Measurements from ENCODE around the gene RIMBP2. TPM values are rescaled to one million over a fixed set of nuclear protein-coding genes. Genes with fewer than 3 reads are reported as not detected.

Gene RIMBP2
- polyA plus RNA-seq, 1 of the 3 experiments (the other 2 are of a cell fraction): 0.90 TPM

- no peaks in the 10 kb centered on the region for H3K27me3 ChIP-seq (ENCODE audit: insufficient read depth)
Measured at GRCh38 chr12:130372936-130373335, 343.2 kb downstream of the RIMBP2 start.

More at GRCh38 chr12:130372936-130373335, 343.2 kb downstream of the RIMBP2 start:
- no peaks in the 10 kb centered on the region for H3F3A ChIP-seq (replicated peaks; ENCODE audit: insufficient read depth)
- POLR2A ChIA-PET: no interaction called here
- no peaks in the 10 kb centered on the region for H3K36me3 ChIP-seq (replicated peaks in 1 of 2; ENCODE audit: control insufficient read depth in 1 of 2, insufficient read depth in 2 of 2, low read length in 1 of 2)
- WGBS (ENCODE audit: low lambda C conversion rate): 32% methylated on average over 4 of the region's 4 CpGs
- H3K4me3 ChIP-seq (ENCODE audit: low read depth in 2 of 2, low read length in 1 of 2): no peak overlapping the region
- H3K79me2 ChIP-seq (ENCODE audit: insufficient read depth): no peaks in the 10 kb centered on the region
- DNase-seq: no peak
- H3K9me3 ChIP-seq: 0 out of 2 replicates have a peak, but pooled peaks cover 3% of the 10 kb centered on the region
- CTCF ChIA-PET: interaction anchor here (1.0 to 1.6 kb wide), 6 partner anchors 10 to 375 kb away, joined by 3 to 7 read pairs (median 4); no protein-coding TSS in a partner anchor
- H2AFZ ChIP-seq (ENCODE audit: low read depth): no peak overlapping the region
- no peaks in the 10 kb centered on the region for H3K9me2 ChIP-seq
- H3K9ac ChIP-seq: no peak overlapping the region
- no peak overlapping the region for H3K27ac ChIP-seq (ENCODE audit: low read depth in 2 of 2, low read length in 1 of 2)
- H3K4me2 ChIP-seq: no peak overlapping the region
- TF ChIP-seq POLR2AphosphoS5 (IDR thresholded peaks at IDR 0.05; ENCODE audit: low read depth, low read length) (no peak), MAX (IDR thresholded peaks at IDR 0.05; ENCODE audit: low read depth) (no peak), ELF1 (IDR thresholded peaks at IDR 0.05) (no peak), JUND (IDR thresholded peaks at IDR 0.05) (no peak), PBX3 (IDR thresholded peaks at IDR 0.05) (no peak), TAF1 (IDR thresholded peaks at IDR 0.05; ENCODE audit: borderline replicate concordance, low read depth, low read length) (no peak), USF2 (IDR thresholded peaks at IDR 0.05; ENCODE audit: borderline replicate concordance, low read depth, low read length) (no peak), FOXJ3 (CRISPR knock-in tag; IDR thresholded peaks at IDR 0.05) (no peak), GABPA (IDR thresholded peaks at IDR 0.05; ENCODE audit: low read depth) (no peak), CHD2 (IDR thresholded peaks at IDR 0.05; ENCODE audit: low read length, partially characterized antibody) (no peak), FOXM1 (IDR thresholded peaks at IDR 0.05; ENCODE audit: low read depth) (no peak), TEAD4 (IDR thresholded peaks at IDR 0.05; ENCODE audit: borderline replicate concordance, insufficient read depth) (no peak), MEF2A (IDR thresholded peaks at IDR 0.05; ENCODE audit: borderline replicate concordance, low read depth) (no peak), CTCF (IDR thresholded peaks at IDR 0.05) (no peak), GATA2 (CRISPR knock-in tag; IDR thresholded peaks at IDR 0.05) (no peak), EZH2phosphoT487 (IDR thresholded peaks at IDR 0.05; ENCODE audit: borderline replicate concordance, low read depth) (no peak), SIN3A (IDR thresholded peaks at IDR 0.05; ENCODE audit: borderline replicate concordance, low read depth, low read length) (no peak), USF1 (IDR thresholded peaks at IDR 0.05; ENCODE audit: borderline replicate concordance, low read depth) (no peak), FOSL2 (IDR thresholded peaks at IDR 0.05; ENCODE audit: borderline replicate concordance, low read depth) (no peak)
- H4K20me1 ChIP-seq (ENCODE audit: insufficient read depth): no peaks in the 10 kb centered on the region
- H3K4me1 ChIP-seq (ENCODE audit: control insufficient read depth in 1 of 2, insufficient read depth in 2 of 2, low read depth in 1 of 2, low read length in 1 of 2): peaks cover 0 to 10% of the 10 kb centered on the region in 2 experiments; a peak in 1 of 4 replicates

Data from SK-N-SH (cell line).